CD4-positive, alpha-beta T cell treated with Interferon alpha-2 for 1 hour (primary cell): ENCODE results near the gene SHC3.

ENCODE experiments used
- DNase-seq, 2 donors: peaks; one replicate each; pipeline ENCODE4 v3.0.0-alpha.2; 2020 to 2022

Gene SHC3

GRCh38 chr9:89020754-89021153 is 157.9 kb downstream of the SHC3 start:
- no peak for DNase-seq

- no peak for DNase-seq
Observed at GRCh38 chr9:89015336-89015735, 163.3 kb downstream of the SHC3 start.

GRCh38 chr9:89014153-89014552 is 164.5 kb downstream of the SHC3 start:
- no peak for DNase-seq

GRCh38 chr9:89013660-89014059 is 165.0 kb downstream of the SHC3 start:
- no peak for DNase-seq

- DNase-seq, result no peak
Observed at GRCh38 chr9:89012294-89013042, 166.2 kb downstream of the SHC3 start.

- DNase-seq, result no peak
Observed at GRCh38 chr9:89011683-89012082, 166.9 kb downstream of the SHC3 start.

- no peak for DNase-seq
Observed at GRCh38 chr9:89010526-89011111, 168.0 kb downstream of the SHC3 start.

- no peak for DNase-seq
Observed at GRCh38 chr9:89010056-89010455, 168.6 kb downstream of the SHC3 start.

GRCh38 chr9:89009546-89009840 is 169.1 kb downstream of the SHC3 start:
- DNase-seq, result no peak

- DNase-seq, result no peak
Observed at GRCh38 chr9:89008744-89009545, 169.7 kb downstream of the SHC3 start.

GRCh38 chr9:89008055-89008743 is 170.4 kb downstream of the SHC3 start:
- DNase-seq, result no peak

GRCh38 chr9:89006996-89007967 is 171.3 kb downstream of the SHC3 start:
- DNase-seq, result no peak

GRCh38 chr9:89006267-89006666 is 172.4 kb downstream of the SHC3 start:
- DNase-seq, result no peak

- no peak for DNase-seq
Observed at GRCh38 chr9:89005323-89005722, 173.3 kb downstream of the SHC3 start.

- no peak for DNase-seq
Observed at GRCh38 chr9:89002987-89003386, 175.6 kb downstream of the SHC3 start.

GRCh38 chr9:89001917-89002540 is 176.6 kb downstream of the SHC3 start:
- DNase-seq, result no peak

GRCh38 chr9:89000973-89001916 is 177.4 kb downstream of the SHC3 start:
- DNase-seq, result peak; percentile 67 to 73

- no peak for DNase-seq
Observed at GRCh38 chr9:89000371-89000781, 178.2 kb downstream of the SHC3 start.

- DNase-seq, result no peak
Observed at GRCh38 chr9:88998911-88999310, 179.7 kb downstream of the SHC3 start.

GRCh38 chr9:88998503-88998902 is 180.1 kb downstream of the SHC3 start:
- DNase-seq, result no peak

- DNase-seq, result no peak
Observed at GRCh38 chr9:88997646-88998045, 181.0 kb downstream of the SHC3 start.
